Measurements from ENCODE around the gene FLRT2.

The FLRT2 gene

DNA sequence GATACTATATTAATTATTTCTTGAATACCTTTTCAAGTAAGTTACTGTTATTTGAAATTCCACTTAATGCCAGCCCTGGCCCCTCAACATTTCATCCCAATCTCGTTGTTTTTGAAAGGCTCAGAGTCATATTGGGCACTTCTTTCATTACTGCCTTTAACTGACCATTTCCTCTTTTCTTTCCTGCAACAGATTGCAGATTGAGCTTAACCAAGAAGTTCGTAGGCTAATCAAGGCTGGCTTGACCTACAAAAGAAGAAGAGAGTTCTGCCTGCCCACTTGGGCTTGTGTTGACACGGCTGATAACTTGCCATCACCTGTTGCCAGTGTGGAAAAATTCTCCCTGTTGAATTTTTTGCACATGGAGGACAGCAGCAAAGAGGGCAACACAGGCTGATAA lies 91.0 kb downstream of the FLRT2 start:
- Histone ChIP-seq H3K4me1 (ENCODE audit: control insufficient read depth, insufficient read depth, low read length) (no peaks in the 10 kb centered on the region), H3K4me3 (ENCODE audit: low read depth, low read length) (no peak overlapping the region), H3K9me3 (ENCODE audit: control insufficient read depth, insufficient read depth, low read length) (no peaks in the 10 kb centered on the region), H3K36me3 (ENCODE audit: control insufficient read depth, insufficient read depth, low read length) (peaks cover 4% of the 10 kb centered on the region), H3K9ac (ENCODE audit: low read depth, low read length) (no peak overlapping the region), H3K27me3 (ENCODE audit: control insufficient read depth, insufficient read depth, low read length) (no peaks in the 10 kb centered on the region)

DNA sequence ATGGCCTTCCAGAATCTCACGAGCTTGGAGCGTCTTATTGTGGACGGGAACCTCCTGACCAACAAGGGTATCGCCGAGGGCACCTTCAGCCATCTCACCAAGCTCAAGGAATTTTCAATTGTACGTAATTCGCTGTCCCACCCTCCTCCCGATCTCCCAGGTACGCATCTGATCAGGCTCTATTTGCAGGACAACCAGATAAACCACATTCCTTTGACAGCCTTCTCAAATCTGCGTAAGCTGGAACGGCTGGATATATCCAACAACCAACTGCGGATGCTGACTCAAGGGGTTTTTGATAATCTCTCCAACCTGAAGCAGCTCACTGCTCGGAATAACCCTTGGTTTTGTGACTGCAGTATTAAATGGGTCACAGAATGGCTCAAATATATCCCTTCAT lies 92.2 kb downstream of the FLRT2 start:
- Histone ChIP-seq H3K4me3 (ENCODE audit: low read depth, low read length) (no peak overlapping the region), H3K36me3 (ENCODE audit: control insufficient read depth, insufficient read depth, low read length) (peaks cover 4% of the 10 kb centered on the region), H3K27me3 (ENCODE audit: control insufficient read depth, insufficient read depth, low read length) (no peaks in the 10 kb centered on the region), H3K4me1 (ENCODE audit: control insufficient read depth, insufficient read depth, low read length) (no peaks in the 10 kb centered on the region), H3K9ac (ENCODE audit: low read depth, low read length) (no peak overlapping the region), H3K9me3 (ENCODE audit: control insufficient read depth, insufficient read depth, low read length) (no peaks in the 10 kb centered on the region)

DNA sequence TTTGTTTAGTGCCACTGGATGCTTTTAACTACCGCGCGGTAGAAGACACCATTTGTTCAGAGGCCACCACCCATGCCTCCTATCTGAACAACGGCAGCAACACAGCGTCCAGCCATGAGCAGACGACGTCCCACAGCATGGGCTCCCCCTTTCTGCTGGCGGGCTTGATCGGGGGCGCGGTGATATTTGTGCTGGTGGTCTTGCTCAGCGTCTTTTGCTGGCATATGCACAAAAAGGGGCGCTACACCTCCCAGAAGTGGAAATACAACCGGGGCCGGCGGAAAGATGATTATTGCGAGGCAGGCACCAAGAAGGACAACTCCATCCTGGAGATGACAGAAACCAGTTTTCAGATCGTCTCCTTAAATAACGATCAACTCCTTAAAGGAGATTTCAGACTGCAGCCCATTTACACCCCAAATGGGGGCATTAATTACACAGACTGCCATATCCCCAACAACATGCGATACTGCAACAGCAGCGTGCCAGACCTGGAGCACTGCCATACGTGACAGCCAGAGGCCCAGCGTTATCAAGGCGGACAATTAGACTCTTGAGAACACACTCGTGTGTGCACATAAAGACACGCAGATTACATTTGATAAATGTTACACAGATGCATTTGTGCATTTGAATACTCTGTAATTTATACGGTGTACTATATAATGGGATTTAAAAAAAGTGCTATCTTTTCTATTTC lies 93.2 kb downstream of the FLRT2 start:
- Histone ChIP-seq H3K9me3 (ENCODE audit: control insufficient read depth, insufficient read depth, low read length) (no peaks in the 10 kb centered on the region), H3K9ac (ENCODE audit: low read depth, low read length) (no peak overlapping the region), H3K36me3 (ENCODE audit: control insufficient read depth, insufficient read depth, low read length) (peaks cover 4% of the 10 kb centered on the region), H3K4me1 (ENCODE audit: control insufficient read depth, insufficient read depth, low read length) (no peaks in the 10 kb centered on the region), H3K27me3 (ENCODE audit: control insufficient read depth, insufficient read depth, low read length) (no peaks in the 10 kb centered on the region), H3K4me3 (ENCODE audit: low read depth, low read length) (no peak overlapping the region)

DNA sequence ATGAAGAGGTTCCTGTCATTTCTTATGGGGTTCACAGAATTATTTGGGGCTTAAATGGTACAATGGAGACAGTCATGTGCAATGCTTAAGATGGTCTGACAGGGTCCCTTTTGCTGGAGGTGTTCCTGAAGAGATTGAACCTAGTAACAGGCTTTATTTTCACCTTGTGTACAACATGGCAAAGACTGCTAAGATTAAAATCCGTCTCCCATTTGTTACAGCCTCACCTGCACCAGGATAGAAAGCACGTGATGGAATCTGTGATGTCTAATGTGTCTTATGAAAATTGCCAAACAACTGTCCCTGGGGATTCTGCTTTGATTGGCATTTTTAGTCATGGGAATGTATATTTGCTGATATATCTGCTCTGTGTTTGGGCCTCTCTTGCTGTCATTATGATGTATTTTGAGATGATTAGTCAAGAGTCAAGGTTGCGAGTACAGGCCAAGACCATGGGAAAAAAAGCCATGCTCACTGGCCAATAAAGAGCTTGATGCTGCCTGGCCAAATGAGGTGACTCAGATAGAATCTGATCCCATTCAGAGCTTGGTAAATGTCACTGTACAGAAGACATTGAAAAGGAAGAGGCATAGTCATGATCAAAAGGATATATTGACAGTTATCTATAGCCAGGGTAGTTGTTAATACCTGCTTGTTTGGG lies 96.1 kb downstream of the FLRT2 start:
- H3K36me3 ChIP-seq (ENCODE audit: control insufficient read depth, insufficient read depth, low read length) = peaks cover 4% of the 10 kb centered on the region
- H3K9me3 ChIP-seq (ENCODE audit: control insufficient read depth, insufficient read depth, low read length) = no peaks in the 10 kb centered on the region
- H3K4me1 ChIP-seq (ENCODE audit: control insufficient read depth, insufficient read depth, low read length) = no peaks in the 10 kb centered on the region
- no peak overlapping the region for H3K9ac ChIP-seq (ENCODE audit: low read depth, low read length)
- no peak overlapping the region for H3K4me3 ChIP-seq (ENCODE audit: low read depth, low read length)
- no peaks in the 10 kb centered on the region for H3K27me3 ChIP-seq (ENCODE audit: control insufficient read depth, insufficient read depth, low read length)

DNA sequence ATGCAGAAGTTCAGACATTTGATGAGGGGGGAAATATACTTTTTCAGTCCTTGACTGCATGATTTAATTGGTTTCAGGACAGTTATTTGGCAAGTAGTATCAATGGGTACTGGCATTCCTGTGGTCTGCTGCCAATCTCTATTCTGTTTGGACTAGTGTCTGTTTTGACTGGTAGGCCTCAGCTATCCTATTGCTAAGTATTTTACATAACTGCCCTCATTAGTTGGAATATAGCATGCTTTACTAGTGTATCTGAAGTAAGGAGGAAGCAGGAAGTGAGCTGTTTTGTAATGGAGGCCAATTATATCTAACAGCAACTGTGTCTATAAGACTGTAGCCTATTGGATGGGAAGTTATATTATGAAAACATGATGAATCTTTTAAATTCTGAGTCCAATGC lies 104.3 kb downstream of the FLRT2 start:
- H3K4me1 ChIP-seq (ENCODE audit: control insufficient read depth, insufficient read depth, low read length) = no peaks in the 10 kb centered on the region
- H3K4me3 ChIP-seq (ENCODE audit: low read depth, low read length) = no peak overlapping the region
- H3K9me3 ChIP-seq (ENCODE audit: control insufficient read depth, insufficient read depth, low read length) = no peaks in the 10 kb centered on the region
- no peak overlapping the region for H3K9ac ChIP-seq (ENCODE audit: low read depth, low read length)
- H3K36me3 ChIP-seq (ENCODE audit: control insufficient read depth, insufficient read depth, low read length) = no peaks in the 10 kb centered on the region
- H3K27me3 ChIP-seq (ENCODE audit: control insufficient read depth, insufficient read depth, low read length) = no peaks in the 10 kb centered on the region

DNA sequence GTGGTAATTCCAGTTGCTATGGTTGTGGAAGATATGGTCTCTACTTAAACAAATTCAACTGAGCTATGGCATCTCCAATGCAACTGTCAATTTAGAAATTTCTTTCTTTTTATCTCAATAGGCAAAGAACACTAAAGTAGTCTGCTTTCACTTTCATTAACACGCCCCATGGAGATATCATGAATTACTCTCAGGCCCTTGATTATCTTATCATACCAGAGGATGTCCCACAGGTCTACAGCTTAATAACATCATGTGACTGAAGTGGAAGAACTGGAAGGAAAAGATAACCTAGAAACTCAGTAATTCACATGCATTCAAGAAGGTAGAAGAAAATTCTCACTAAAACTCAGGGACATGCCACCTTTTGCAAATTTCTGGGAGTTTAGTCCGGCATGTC lies 114.3 kb downstream of the FLRT2 start:
- H3K9me3 ChIP-seq (ENCODE audit: control insufficient read depth, insufficient read depth, low read length) = no peaks in the 10 kb centered on the region
- H3K4me3 ChIP-seq (ENCODE audit: low read depth, low read length) = no peak overlapping the region
- H3K4me1 ChIP-seq (ENCODE audit: control insufficient read depth, insufficient read depth, low read length) = no peaks in the 10 kb centered on the region
- H3K36me3 ChIP-seq (ENCODE audit: control insufficient read depth, insufficient read depth, low read length) = no peaks in the 10 kb centered on the region
- no peak overlapping the region for H3K9ac ChIP-seq (ENCODE audit: low read depth, low read length)
- H3K27me3 ChIP-seq (ENCODE audit: control insufficient read depth, insufficient read depth, low read length) = no peaks in the 10 kb centered on the region

DNA sequence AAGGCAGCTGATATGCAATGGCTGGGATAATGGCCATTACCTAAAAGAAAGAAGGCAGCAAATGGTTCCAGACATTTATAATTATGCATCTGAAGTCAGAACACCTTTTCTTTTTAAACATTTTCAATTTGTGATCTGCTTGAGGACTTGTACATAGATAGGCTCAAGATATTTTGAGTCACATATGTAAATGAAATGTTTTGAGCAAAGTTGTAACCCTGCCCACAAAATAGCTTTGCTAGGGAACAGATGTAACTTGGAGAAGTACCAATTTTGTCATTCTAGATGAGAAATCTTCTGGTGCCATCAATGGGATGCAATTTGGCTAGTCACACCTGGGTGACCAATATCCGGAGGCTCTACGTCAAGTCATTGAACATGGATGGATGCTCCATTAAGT lies 123.1 kb downstream of the FLRT2 start:
- H3K9me3 ChIP-seq (ENCODE audit: control insufficient read depth, insufficient read depth, low read length) = no peaks in the 10 kb centered on the region
- H3K9ac ChIP-seq (ENCODE audit: low read depth, low read length) = no peak overlapping the region
- no peak overlapping the region for H3K4me3 ChIP-seq (ENCODE audit: low read depth, low read length)
- H3K4me1 ChIP-seq (ENCODE audit: control insufficient read depth, insufficient read depth, low read length) = no peaks in the 10 kb centered on the region
- no peaks in the 10 kb centered on the region for H3K36me3 ChIP-seq (ENCODE audit: control insufficient read depth, insufficient read depth, low read length)
- no peaks in the 10 kb centered on the region for H3K27me3 ChIP-seq (ENCODE audit: control insufficient read depth, insufficient read depth, low read length)

DNA sequence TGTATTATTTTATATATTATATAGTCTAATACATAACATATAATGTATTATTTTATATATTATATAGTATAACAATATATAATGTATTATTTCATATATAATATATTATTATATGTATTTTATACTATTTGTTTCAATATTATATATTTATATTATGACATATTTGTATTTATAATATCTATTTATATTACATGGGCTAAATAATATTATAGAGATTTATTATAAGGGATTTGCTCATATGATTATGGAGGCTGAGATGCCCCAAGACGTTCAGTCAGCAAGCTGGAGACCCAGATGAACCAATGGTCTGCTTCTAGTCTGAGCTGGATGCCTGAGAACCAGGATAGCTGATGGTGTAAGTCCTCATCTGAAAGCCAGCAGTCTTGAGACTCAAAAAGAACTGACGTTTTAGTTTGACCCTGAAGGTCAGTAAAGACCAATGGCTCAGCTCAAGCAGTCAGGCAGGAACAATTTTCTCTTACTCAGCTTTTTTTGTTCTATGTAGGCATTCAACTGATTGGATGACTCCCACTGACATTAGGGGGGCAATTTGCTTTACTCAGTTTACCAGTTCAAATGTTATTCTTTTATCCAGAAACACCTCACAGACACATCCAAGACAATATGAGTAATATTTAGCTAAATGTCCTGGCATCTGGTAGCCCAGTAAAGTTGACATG lies 130.4 kb downstream of the FLRT2 start:
- no peaks in the 10 kb centered on the region for H3K27me3 ChIP-seq (ENCODE audit: control insufficient read depth, insufficient read depth, low read length)
- H3K4me1 ChIP-seq (ENCODE audit: control insufficient read depth, insufficient read depth, low read length) = no peaks in the 10 kb centered on the region
- H3K36me3 ChIP-seq (ENCODE audit: control insufficient read depth, insufficient read depth, low read length) = no peaks in the 10 kb centered on the region
- H3K9ac ChIP-seq (ENCODE audit: low read depth, low read length) = no peak overlapping the region
- no peaks in the 10 kb centered on the region for H3K9me3 ChIP-seq (ENCODE audit: control insufficient read depth, insufficient read depth, low read length)
- no peak overlapping the region for H3K4me3 ChIP-seq (ENCODE audit: low read depth, low read length)

DNA sequence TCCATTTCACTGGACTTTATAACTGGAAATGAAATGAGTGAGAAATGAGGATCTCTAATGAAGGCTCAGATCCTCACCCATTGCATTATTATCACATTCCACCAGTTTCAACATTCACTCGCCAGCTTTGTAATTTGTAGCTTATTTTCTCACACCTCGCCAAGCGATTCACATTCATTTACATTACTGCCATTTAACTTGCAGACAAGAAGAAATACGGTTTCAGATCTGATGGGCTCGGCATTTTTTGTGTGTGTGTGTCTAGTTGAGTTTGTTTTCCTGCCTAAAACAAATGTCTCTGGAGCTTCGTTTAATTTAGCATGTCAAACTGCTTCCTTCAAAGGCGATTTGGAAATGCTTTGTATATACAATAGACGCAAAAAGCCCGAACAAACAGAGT lies 132.2 kb downstream of the FLRT2 start:
- Histone ChIP-seq H3K27me3 (ENCODE audit: control insufficient read depth, insufficient read depth, low read length) (no peaks in the 10 kb centered on the region), H3K4me3 (ENCODE audit: low read depth, low read length) (no peak overlapping the region), H3K9me3 (ENCODE audit: control insufficient read depth, insufficient read depth, low read length) (no peaks in the 10 kb centered on the region), H3K4me1 (ENCODE audit: control insufficient read depth, insufficient read depth, low read length) (no peaks in the 10 kb centered on the region), H3K36me3 (ENCODE audit: control insufficient read depth, insufficient read depth, low read length) (no peaks in the 10 kb centered on the region), H3K9ac (ENCODE audit: low read depth, low read length) (no peak overlapping the region)

DNA sequence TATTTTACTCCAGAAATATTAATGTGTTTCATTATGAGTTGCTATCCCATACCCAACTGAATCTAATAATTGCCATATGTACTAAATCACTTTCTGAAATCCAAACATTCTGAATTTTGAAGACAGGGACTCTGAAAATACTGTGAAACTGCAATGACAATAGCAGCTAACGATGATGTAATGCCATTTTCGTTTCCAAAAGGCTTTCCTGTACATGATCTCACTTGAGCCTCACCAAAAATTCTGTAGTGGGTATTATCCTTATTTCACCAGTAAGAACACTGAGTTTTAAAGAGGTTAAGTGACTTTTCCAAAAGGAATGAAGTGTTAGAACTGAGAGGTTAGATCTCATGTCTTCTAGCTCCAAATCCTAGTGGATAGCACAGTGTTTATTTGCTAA lies 133.3 kb downstream of the FLRT2 start:
- H3K9me3 ChIP-seq (ENCODE audit: control insufficient read depth, insufficient read depth, low read length) = no peaks in the 10 kb centered on the region
- H3K27me3 ChIP-seq (ENCODE audit: control insufficient read depth, insufficient read depth, low read length) = no peaks in the 10 kb centered on the region
- no peak overlapping the region for H3K4me3 ChIP-seq (ENCODE audit: low read depth, low read length)
- H3K36me3 ChIP-seq (ENCODE audit: control insufficient read depth, insufficient read depth, low read length) = no peaks in the 10 kb centered on the region
- H3K9ac ChIP-seq (ENCODE audit: low read depth, low read length) = no peak overlapping the region
- no peaks in the 10 kb centered on the region for H3K4me1 ChIP-seq (ENCODE audit: control insufficient read depth, insufficient read depth, low read length)

DNA sequence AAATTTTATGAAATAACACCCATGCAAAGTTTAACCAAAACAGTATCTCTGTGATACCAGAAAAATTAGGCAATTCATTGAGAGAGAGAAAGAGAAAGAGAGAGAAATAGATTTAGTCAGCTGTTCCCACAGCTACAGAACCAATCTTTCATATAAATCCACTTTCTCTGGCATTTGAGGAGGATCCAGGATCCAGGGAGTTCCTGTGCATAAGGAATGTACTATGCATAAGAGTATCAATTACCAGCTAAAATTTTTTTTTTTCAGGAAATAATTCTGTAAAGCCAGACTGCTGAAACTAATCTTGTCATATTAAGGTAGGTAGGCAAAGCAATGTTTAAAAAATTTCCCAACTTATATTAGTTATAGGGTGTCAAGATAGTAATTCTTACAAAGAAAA lies 133.7 kb downstream of the FLRT2 start:
- Histone ChIP-seq H3K27me3 (ENCODE audit: control insufficient read depth, insufficient read depth, low read length) (no peaks in the 10 kb centered on the region), H3K4me1 (ENCODE audit: control insufficient read depth, insufficient read depth, low read length) (no peaks in the 10 kb centered on the region), H3K4me3 (ENCODE audit: low read depth, low read length) (no peak overlapping the region), H3K9me3 (ENCODE audit: control insufficient read depth, insufficient read depth, low read length) (no peaks in the 10 kb centered on the region), H3K9ac (ENCODE audit: low read depth, low read length) (no peak overlapping the region), H3K36me3 (ENCODE audit: control insufficient read depth, insufficient read depth, low read length) (no peaks in the 10 kb centered on the region)

DNA sequence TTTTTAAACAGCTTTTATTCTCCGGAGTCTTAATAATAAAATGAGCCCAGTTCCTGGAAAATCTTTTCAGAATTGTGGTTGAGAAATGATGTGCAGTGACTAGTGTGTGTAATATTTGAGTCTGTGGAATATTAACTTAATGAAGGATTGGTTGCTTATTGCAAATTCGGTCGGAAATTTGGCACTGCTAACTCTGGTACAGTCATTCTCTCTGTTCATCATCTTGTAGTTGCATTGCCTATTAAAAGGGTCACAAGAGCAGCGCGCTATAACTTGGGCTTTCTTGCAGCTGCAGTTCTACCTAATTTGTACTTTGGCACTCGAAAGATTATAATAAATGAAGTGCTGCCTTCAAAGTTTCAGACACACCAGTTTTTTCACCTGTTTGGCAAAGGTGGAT lies 146.0 kb downstream of the FLRT2 start:
- Histone ChIP-seq H3K4me3 (ENCODE audit: low read depth, low read length) (no peak overlapping the region), H3K27me3 (ENCODE audit: control insufficient read depth, insufficient read depth, low read length) (no peaks in the 10 kb centered on the region), H3K4me1 (ENCODE audit: control insufficient read depth, insufficient read depth, low read length) (no peaks in the 10 kb centered on the region), H3K9me3 (ENCODE audit: control insufficient read depth, insufficient read depth, low read length) (no peaks in the 10 kb centered on the region), H3K36me3 (ENCODE audit: control insufficient read depth, insufficient read depth, low read length) (no peaks in the 10 kb centered on the region), H3K9ac (ENCODE audit: low read depth, low read length) (no peak overlapping the region)

All from iPS-15b (cell line).